HG02973 (cell line): ENCODE results near the gene SPRR2G.
"Not testable (repeated sequence)": the region's sequence is repeated elsewhere in the genome, so short reads cannot be mapped to it uniquely, and the experiment has no call there.

Experiments
- ATAC-seq: cut with Tn5 transposase; IDR thresholded peaks from one replicate; pipeline ENCODE4 v1.9.1; 2021; ENCODE audit warnings: moderate library complexity; ENCODE audit not compliant: unreplicated experiment

Gene SPRR2G

DNA sequence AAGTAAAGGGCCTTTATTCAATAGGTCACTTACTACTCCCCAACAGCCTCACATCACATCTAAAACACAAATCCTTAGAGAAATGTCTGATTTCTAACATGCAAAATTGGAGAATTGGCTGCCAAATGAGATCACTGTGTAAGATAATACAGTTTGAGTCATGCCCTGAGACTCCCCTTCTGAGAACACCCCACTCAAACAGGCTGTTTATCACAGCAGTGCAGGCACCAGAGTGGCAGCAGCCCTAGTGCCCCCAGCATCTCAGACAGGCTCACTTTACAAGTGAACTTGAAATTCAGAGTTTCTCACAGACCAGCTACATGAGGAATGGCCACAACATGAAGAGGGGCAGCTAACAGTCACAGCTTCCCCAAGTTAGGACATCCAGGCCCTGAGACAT lies 35.4 kb downstream of the SPRR2G start:
- ATAC-seq, result not testable (repeated sequence)

DNA sequence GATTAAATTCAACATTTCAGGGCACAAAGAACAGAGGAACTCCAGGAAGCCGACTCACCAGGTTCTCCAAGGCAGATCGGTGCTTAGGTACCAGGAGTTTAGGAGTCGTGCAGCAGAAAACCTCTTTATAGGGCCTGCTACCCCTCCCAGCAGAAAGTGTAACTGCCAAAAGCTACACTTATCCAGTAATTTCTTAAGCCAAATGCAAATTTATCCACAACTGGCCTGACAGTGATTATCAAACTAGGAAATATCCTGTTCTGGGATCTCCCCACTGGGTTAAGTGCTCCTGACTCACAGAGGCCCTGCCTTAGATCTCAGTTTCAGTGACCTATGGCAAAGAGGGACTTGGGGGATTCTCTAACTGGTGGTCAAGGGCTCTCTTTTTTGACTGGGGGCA lies 37.3 kb downstream of the SPRR2G start, which contains the start of gene SPRR2F:
Gene SPRR2F, minus strand, starts transcription at position 101 of the 400 bp plus-strand sequence. CDS start 783 bp downstream, outside the sequence.
- no peak for ATAC-seq

DNA sequence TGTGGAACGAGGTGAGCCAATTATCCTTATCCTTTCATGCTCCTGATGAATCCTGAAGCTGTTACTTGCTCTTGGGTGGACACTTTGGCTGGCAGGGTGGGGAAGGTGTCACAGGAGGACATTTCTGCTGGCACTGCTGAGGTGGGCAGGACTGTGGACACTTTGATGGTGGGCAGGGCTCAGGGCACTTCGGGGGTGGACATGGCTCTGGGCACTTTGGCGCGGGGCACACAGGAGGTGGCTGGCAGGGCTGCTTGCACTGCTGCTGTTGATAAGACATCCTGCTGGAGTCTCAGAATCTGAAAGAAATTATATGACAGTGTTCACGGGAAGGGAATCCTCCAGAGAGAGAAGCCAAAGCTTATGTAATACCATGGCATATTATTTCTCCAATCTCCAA lies 38.2 kb downstream of the SPRR2G start:
- not testable (repeated sequence) for ATAC-seq

DNA sequence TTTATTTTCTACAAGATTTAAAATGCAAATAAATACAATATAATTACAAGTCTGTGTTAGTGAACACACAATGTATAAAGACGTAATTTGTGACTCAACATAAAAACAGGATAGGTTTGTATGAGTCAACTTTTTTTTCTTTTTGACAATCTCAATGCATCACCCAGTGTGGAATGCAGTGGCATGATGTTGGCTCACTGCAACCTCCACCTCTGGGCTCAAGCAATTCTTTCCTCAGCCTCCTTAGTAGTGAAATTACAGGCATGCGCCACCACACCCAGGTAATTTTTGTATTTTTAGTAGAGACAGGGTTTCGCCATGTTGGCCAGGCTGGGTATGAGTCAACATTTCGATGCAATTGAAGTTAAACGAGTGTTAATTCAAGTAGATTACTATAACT lies 50.4 kb downstream of the SPRR2G start:
- no peak for ATAC-seq
